Naive B cell (primary cell): ENCODE results near the gene MPRIP. TPM values are rescaled to one million over a fixed set of nuclear protein-coding genes. Genes with fewer than 3 reads are reported as not detected.

Source experiments
- ATAC-seq, 2 donors: fragments of 150-1000 bp; cut with Tn5 transposase; 2 replicates each; pipeline ENCODE4 v1.10.0; 2021; ENCODE audit warnings: low read depth in 2 of 2, mild to moderate bottlenecking in 2 of 2, moderate library complexity in 2 of 2
- DNase-seq: peaks from one replicate; pipeline ENCODE4 v3.0.0; 2022
- H3K27ac Mint-ChIP-seq, 6 donors: one replicate each; pipeline ENCODE4 v1.8.0; 2020 to 2022; ENCODE audit warnings: mild to moderate bottlenecking in 6 of 6, mixed read lengths in 6 of 6, moderate library complexity in 5 of 6, inconsistent platforms in 2 of 6
- H3K27me3 Mint-ChIP-seq, 3 donors: one replicate each; pipeline ENCODE4 v1.8.0; 2021 to 2022; ENCODE audit warnings: mixed read lengths in 3 of 3, mild to moderate bottlenecking in 1 of 3
- H3K36me3 Mint-ChIP-seq, 2 donors: one replicate each; pipeline ENCODE4 v1.8.0; 2020 to 2022; ENCODE audit warnings: mixed read lengths in 2 of 2, inconsistent platforms in 1 of 2, mild to moderate bottlenecking in 1 of 2
- H3K4me1 Mint-ChIP-seq, 3 donors: one replicate each; pipeline ENCODE4 v1.8.0; 2020 to 2022; ENCODE audit warnings: mixed read lengths in 3 of 3, inconsistent platforms in 1 of 3, mild to moderate bottlenecking in 1 of 3, moderate library complexity in 1 of 3
- H3K4me3 Mint-ChIP-seq, 8 donors: one replicate each; pipeline ENCODE4 v1.8.0; 2020 to 2022; ENCODE audit warnings: mild to moderate bottlenecking in 8 of 8, mixed read lengths in 8 of 8, moderate library complexity in 8 of 8, inconsistent platforms in 2 of 8
- H3K9me3 Mint-ChIP-seq, 7 donors: one replicate each; pipeline ENCODE4 v1.8.0; 2020 to 2022; ENCODE audit warnings: mixed read lengths in 7 of 7, mild to moderate bottlenecking in 5 of 7, inconsistent platforms in 2 of 7, moderate library complexity in 1 of 7
- polyA plus RNA-seq, 6 donors: library from polyadenylated mRNA; unstranded; fragments of 300-500 nt; fragmentation: Illumina TruSeq; gene quantifications; one replicate each; pipeline ENCODE4 v1.2.3, GENCODE V29; 2021; ENCODE audit warnings: low read depth in 6 of 6

MPRIP gene
- polyA plus RNA-seq, 6 donors from 2014 or later = 1.9 to 26.0 (median 12.6) TPM

DNA sequence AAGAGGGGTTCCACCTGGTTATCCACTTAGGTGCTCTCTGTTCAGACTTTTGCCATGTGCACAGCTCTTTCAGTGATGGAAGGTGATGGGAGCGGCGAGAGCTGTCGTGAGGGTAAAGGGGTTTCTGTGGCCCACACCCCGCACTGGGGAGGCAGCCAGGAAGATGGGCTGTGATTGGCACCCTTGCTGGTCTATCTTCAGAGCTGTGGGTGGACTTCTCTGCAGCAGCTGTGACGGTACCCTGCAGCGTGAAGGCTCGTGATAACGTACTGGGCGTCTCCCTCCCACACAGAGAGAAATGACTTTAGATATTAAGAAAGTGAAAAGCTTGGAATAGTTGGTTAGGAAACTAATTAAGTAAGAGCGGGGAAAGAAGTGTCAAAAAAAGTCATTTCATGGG lies 45.8 kb downstream of the MPRIP start:
- H3K4me3 Mint-ChIP-seq = peak overlapping the region in 2 of 8 donors; percentile 10 to 80
- peaks cover 34 to 70% (median 41%) of the 10 kb centered on the region in 3 donors for H3K4me1 Mint-ChIP-seq
- DNase-seq (no peak), ATAC-seq (no peak)
- peaks cover 0 to 14% of the 10 kb centered on the region in 2 donors for H3K36me3 Mint-ChIP-seq
- no peaks in the 10 kb centered on the region for H3K27me3 Mint-ChIP-seq
- no peaks in the 10 kb centered on the region for H3K9me3 Mint-ChIP-seq
- peak overlapping the region in 3 of 6 donors; percentile 36 to 73 (median 68) for H3K27ac Mint-ChIP-seq

DNA sequence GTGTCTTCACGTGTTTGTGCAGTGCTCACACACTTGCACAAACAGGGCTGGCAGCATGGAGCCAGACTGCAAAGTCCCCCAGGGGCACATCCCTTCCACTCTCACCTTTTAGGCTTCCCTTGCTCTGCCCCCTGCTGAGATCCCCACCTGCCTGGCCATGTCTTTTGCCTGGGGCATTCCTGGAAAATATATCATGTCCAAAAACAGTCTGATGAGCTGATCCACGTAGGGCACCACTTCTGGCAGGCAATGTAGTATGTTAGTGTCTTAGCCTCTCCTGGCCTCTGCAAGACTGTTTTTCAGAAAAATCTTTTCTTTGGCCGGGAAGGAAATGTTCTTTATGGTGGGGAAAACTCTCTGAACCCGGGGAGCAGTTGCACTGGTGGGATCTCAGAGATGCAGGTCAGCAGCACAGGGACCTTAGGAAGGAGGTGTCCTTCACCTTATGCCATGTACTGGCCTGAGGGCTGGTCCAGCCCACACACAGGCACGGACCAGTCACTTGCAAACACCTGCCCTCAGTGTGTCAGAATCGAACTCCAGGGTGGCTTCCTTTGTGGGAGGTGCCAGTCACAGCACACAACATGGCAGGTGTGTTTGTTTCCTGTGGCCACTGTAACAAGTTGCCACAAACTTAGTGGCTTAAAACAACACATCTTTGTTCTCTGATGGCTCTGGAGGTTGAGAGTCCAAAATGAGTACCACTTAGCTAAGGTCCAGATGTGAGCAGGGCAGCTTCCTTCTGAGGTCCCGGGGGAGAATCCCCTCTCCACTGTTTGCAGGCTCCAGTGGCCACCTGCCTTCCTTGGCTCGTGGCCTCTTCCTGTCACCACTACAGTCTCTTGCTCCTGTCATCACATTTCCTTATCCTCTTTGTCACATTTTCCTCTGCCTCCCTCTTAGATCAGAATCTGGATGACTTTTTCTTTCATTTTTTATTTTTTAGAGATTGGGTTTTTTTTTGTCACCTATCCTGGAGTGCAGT lies 46.6 kb downstream of the MPRIP start:
- Mint-ChIP-seq H3K4me1 (peaks cover 39 to 72% (median 49%) of the 10 kb centered on the region in 3 donors), H3K27me3 (no peaks in the 10 kb centered on the region), H3K4me3 (peak overlapping the region in 3 of 8 donors; percentile 10 to 80 (median 15)), H3K27ac (peak overlapping the region in 3 of 6 donors; percentile 51 to 81 (median 65)), H3K9me3 (no peaks in the 10 kb centered on the region), H3K36me3 (peaks cover 0 to 14% of the 10 kb centered on the region in 2 donors)
- no peak for DNase-seq
- no peak for ATAC-seq

DNA sequence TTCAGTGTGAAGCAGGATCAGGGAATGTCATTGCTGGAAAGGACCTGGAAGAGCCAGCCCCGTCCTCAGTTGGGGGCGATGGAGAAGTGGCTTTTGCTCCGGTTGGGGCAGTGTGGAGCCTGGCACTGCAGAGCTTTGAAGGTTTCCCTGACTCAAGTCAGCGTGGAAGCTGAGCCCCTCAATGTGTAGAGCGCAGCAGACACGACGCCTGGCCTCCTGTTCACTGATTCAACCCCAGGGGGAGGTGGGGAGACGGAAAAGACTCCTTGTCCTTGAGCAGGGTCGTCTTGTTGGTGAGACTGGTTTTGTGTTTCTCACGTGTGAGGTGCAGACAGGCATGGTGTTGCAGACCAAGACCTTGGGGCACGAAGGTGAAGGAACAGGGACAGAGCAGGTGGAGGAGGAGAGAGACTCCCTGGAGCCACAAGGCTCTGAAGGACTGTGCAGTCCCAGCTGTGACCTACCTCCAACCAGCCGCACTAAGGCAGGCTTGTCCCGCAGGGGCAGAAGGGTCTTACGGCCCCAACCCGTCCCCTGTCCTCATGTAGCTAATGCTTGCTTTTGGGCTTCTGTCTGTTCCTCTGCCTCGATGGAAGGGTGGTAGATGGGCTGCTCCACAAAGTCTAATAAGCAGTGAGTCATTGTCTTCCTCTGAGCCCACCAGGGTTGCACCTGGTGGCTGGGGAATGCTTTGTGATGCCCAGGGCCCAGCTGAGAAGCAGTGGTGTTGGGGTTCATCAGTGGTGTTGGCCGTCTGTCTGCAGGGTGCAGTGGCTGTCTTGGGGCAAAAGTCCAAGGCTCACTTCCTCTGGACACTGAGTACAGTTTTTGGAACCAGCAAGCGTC lies 47.8 kb downstream of the MPRIP start:
- Mint-ChIP-seq H3K27me3 (no peaks in the 10 kb centered on the region), H3K4me1 (peaks cover 46 to 73% (median 57%) of the 10 kb centered on the region in 3 donors), H3K36me3 (peaks cover 0 to 14% of the 10 kb centered on the region in 2 donors), H3K4me3 (no peak overlapping the region), H3K27ac (peak overlapping the region in 1 of 6 donors; percentile 81), H3K9me3 (no peaks in the 10 kb centered on the region)
- DNase-seq (no peak), ATAC-seq (no peak)

DNA sequence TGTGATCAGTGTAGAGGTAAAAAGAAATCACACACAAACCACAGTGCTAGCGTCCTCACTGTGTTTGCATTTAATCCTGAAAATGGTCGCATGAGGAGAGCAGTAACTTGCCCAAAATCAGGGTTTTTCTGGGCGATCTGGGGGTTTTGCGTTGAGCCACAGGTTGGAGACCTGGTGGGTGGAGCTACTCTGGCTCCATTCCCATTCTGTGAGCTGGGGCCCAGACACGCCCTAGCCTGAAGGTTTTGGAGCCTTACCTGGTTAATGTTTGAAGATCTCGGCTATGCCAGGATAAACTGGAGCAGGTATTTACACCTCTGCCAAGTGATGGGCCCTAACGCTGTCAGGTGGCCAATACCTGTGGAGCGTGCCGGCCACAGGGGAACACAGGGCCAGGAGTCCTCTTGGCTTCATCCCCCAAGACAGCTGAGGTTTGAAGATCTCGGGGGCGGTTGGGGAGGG lies 48.4 kb downstream of the MPRIP start:
- Mint-ChIP-seq H3K27me3 (no peaks in the 10 kb centered on the region), H3K9me3 (no peaks in the 10 kb centered on the region), H3K27ac (no peak overlapping the region), H3K4me1 (peaks cover 50 to 76% (median 60%) of the 10 kb centered on the region in 3 donors), H3K36me3 (peaks cover 0 to 14% of the 10 kb centered on the region in 2 donors), H3K4me3 (peak overlapping the region in 1 of 8 donors; percentile 57)
- ATAC-seq = no peak
- no peak for DNase-seq

GRCh38 chr17:17091276-17091675 lies 49.0 kb downstream of the MPRIP start:
- Mint-ChIP-seq H3K4me3 (no peak overlapping the region), H3K9me3 (no peaks in the 10 kb centered on the region), H3K27me3 (no peaks in the 10 kb centered on the region), H3K4me1 (peaks cover 51 to 76% (median 60%) of the 10 kb centered on the region in 3 donors), H3K36me3 (peaks cover 0 to 14% of the 10 kb centered on the region in 2 donors), H3K27ac (peak overlapping the region in 3 of 6 donors; percentile 20 to 31 (median 21))
- DNase-seq = no peak
- no peak for ATAC-seq

DNA sequence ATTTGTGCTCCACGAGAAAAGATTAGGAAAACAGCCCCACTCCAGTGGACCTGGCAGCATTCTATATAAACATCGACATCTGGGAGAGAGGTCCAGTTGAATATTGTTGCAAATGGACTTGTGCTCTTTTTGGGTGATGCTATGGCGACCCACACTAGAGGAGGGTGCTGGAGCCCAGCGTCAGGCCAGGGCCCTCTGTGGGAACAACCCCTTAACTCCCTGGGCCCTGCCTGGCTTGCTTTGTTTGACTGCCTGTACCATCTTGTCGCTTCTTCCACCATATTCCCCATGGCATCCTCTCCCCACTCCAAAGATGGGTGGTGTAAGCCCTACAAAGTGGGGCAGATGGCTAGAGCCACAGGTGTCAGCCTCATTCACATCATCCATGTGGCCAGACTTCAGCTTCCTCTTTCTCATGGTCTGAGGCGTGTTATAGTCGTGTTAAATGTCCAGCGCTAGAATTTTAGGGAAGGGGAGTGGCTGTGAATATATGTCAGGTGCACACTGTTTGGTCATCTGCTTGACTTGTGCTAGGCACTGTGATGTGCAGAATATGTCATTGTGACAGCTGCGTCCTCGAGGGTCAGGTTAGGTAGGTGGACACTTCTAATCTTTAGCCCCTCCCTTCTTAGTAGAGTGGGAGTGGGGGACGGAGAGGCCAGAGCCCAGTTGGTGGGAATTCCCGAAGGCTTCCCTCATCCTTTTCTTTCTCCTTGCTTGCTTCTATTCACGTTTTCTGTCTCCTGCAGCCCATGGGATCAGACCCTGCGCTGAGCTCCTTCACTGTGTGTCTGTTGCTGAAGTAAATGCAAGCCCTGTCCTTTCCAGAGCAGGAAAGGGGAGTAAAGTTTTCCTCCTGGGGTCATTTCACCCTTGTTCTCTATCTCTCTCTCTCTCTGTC lies 49.8 kb downstream of the MPRIP start:
- peaks cover 0 to 13% of the 10 kb centered on the region in 2 donors for H3K36me3 Mint-ChIP-seq
- peaks cover 47 to 77% (median 60%) of the 10 kb centered on the region in 3 donors for H3K4me1 Mint-ChIP-seq
- no peaks in the 10 kb centered on the region for H3K9me3 Mint-ChIP-seq
- ATAC-seq (peak in 1 of 2 donors; percentile 41), DNase-seq (no peak)
- no peaks in the 10 kb centered on the region for H3K27me3 Mint-ChIP-seq
- H3K4me3 Mint-ChIP-seq = peak overlapping the region in 1 of 8 donors; percentile 73
- H3K27ac Mint-ChIP-seq = peak overlapping the region in 3 of 6 donors; percentile 26 to 70 (median 45)

- DNase-seq = no peak
- H3K4me1 Mint-ChIP-seq = peaks cover 36 to 63% (median 49%) of the 10 kb centered on the region in 3 donors
- no peaks in the 10 kb centered on the region for H3K27me3 Mint-ChIP-seq
- no peak overlapping the region for H3K4me3 Mint-ChIP-seq
- ATAC-seq = no peak
- H3K27ac Mint-ChIP-seq = peak overlapping the region in 3 of 6 donors; percentile 81 to 92 (median 87)
- no peaks in the 10 kb centered on the region for H3K9me3 Mint-ChIP-seq
- H3K36me3 Mint-ChIP-seq = no peaks in the 10 kb centered on the region
Observed at GRCh38 chr17:17093764-17094163, 51.5 kb downstream of the MPRIP start.

DNA sequence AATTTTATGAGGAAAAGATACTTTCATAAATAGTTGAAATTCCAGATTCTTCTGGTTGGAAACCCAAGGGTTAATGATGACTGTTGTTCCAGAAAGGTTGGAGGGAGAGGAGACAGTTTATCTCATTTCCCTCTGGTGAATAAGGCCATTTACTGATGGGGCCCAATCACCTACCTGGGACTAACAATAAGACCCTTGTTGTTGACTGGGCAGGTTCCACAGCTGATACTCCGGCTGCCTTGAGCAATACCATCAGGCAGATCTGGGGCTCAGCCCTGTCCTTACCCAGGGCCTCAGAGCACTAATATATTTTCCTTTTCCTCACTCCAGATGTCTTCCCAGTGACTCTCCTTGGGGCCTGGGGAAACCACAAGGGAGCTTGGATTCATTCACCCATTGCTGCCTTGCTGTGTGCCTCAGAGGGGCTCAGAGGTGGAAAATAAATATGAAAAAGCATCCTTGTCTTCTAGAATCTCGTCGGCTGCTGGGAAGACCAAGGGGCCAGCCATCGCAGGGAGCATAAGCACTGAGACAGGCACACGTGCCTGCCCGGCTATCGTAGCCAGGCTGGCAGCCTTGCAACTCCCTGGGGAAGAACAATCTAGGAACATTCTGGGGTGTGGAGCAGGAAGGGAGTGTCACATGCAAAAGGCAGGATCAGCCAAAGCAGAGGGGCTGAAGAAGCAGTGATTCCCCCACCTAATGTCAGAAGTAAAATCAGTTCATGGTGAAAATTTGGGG lies 54.4 kb downstream of the MPRIP start:
- no peaks in the 10 kb centered on the region for H3K27me3 Mint-ChIP-seq
- H3K27ac Mint-ChIP-seq = peak overlapping the region in 3 of 6 donors; percentile 51 to 93 (median 52)
- H3K4me3 Mint-ChIP-seq = no peak overlapping the region
- DNase-seq = no peak
- no peak for ATAC-seq
- H3K9me3 Mint-ChIP-seq = no peaks in the 10 kb centered on the region
- no peaks in the 10 kb centered on the region for H3K36me3 Mint-ChIP-seq
- peaks cover 32 to 43% (median 33%) of the 10 kb centered on the region in 3 donors for H3K4me1 Mint-ChIP-seq

- Mint-ChIP-seq H3K27me3 (no peaks in the 10 kb centered on the region), H3K27ac (peak overlapping the region in 2 of 6 donors; percentile 60 to 77), H3K4me1 (peaks cover 30 to 36% (median 33%) of the 10 kb centered on the region in 3 donors), H3K36me3 (no peaks in the 10 kb centered on the region), H3K9me3 (no peaks in the 10 kb centered on the region), H3K4me3 (no peak overlapping the region)
- ATAC-seq (no peak), DNase-seq (no peak)
Observed at GRCh38 chr17:17097763-17098345, 55.6 kb downstream of the MPRIP start.

DNA sequence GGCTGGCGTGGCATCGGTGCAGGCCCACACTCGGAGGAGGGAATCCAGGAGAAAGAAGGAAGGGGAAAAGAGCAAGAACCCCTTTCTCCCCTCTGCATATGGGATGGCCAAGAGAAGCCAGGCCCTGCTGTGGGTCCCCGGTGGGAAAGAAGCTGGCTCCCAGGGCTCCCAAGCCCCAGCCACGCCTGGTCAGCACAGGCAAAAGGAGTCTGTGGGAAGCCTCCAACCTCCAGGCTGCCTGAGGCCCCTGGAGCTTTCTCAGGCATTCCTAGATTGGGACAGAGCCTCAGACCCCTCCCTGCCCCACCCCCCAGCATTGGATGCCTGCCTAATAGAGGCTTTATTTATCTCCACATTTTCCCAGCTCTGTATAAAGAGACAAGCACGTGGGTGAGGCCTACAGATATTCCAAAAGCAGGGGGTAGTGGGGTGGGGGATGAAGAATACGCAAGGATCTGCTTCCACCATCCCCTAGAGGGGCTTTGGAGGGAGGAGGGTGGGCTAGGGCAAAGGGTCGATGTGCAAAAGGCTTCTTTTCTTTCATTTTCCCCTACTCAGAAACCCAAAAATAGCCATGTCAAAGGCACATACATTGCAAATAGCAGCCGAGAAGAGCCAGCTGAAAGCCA lies 56.4 kb downstream of the MPRIP start:
- no peaks in the 10 kb centered on the region for H3K36me3 Mint-ChIP-seq
- DNase-seq (no peak), ATAC-seq (no peak)
- peak overlapping the region in 1 of 6 donors; percentile 60 for H3K27ac Mint-ChIP-seq
- H3K4me3 Mint-ChIP-seq = no peak overlapping the region
- no peaks in the 10 kb centered on the region for H3K9me3 Mint-ChIP-seq
- H3K27me3 Mint-ChIP-seq = no peaks in the 10 kb centered on the region
- peaks cover 31 to 39% (median 32%) of the 10 kb centered on the region in 3 donors for H3K4me1 Mint-ChIP-seq

DNA sequence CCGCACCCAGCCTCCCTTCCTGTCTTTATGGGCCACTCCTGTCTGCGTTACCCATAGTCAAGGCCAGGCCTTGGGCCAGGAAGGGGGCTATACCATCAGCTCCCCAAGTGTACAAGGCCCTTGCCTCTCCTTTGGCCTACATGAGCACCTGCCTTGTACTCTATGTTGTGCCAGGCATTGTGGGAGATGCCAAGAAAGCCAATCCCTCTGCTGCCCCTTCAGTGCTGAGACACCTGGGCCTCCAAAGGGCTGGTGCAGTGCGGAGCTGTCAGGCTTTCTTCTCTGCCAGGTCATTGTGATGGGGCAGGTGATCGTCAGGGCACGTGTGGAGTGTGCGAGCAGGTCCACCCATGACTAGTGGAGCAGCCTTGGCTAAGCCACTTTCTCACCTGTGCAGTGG lies 59.9 kb downstream of the MPRIP start:
- Mint-ChIP-seq H3K27ac (peak overlapping the region in 2 of 6 donors; percentile 28 to 56), H3K4me1 (peaks cover 38 to 48% (median 39%) of the 10 kb centered on the region in 3 donors), H3K36me3 (no peaks in the 10 kb centered on the region), H3K4me3 (no peak overlapping the region), H3K9me3 (no peaks in the 10 kb centered on the region), H3K27me3 (no peaks in the 10 kb centered on the region)
- ATAC-seq = no peak
- no peak for DNase-seq
